Neural cell (in vitro differentiated cells): ENCODE measurements around the gene CACNA1H. TPM values are rescaled to one million over a fixed set of nuclear protein-coding genes. Genes with fewer than 3 reads are reported as not detected.

Source experiments
- H2AFZ ChIP-seq: fragments of 200-600, 300-800 bp; sonication (generic), shearing (Covaris generic); 2 replicates; pipeline ENCODE4 v1.6.0; 2014; ENCODE audit warnings: low read depth, mild to moderate bottlenecking, antibody characterized with exemption, low read length, moderate library complexity
- H3F3A ChIP-seq: fragments of 200-600 bp; shearing (Covaris generic); 2 replicates; pipeline ENCODE4 v1.6.1; 2016; ENCODE audit warnings: mild to moderate bottlenecking, moderate library complexity, mixed read lengths, antibody characterized with exemption, low read length; ENCODE audit not compliant: insufficient read depth, poor library complexity, severe bottlenecking
- H3K27ac ChIP-seq: fragments of 200-600, 300-800 bp; sonication (generic), shearing (Covaris generic); 2 replicates; pipeline ENCODE4 v1.5.1; 2014; ENCODE audit warnings: mild to moderate bottlenecking, low read length, moderate library complexity
- H3K27me3 ChIP-seq: fragments of 300-800, 200-600 bp; sonication (generic), shearing (Covaris generic); 2 replicates; pipeline ENCODE4 v1.6.0; 2014; ENCODE audit warnings: mild to moderate bottlenecking, low read depth, low read length, moderate library complexity; ENCODE audit not compliant: insufficient read depth
- H3K36me3 ChIP-seq: fragments of 300-800, 200-600 bp; sonication (generic), shearing (Covaris generic); 2 replicates; pipeline ENCODE4 v1.5.1; 2014; ENCODE audit warnings: mild to moderate bottlenecking, antibody characterized with exemption, low read length, moderate library complexity; ENCODE audit not compliant: insufficient read depth
- H3K4me2 ChIP-seq: fragments of 300-800, 200-600 bp; sonication (generic), shearing (Covaris generic); 2 replicates; pipeline ENCODE4 v1.6.0; 2014; ENCODE audit warnings: mild to moderate bottlenecking, low read length
- H3K4me3 ChIP-seq: fragments of 300-800, 200-600 bp; sonication (generic), shearing (Covaris generic); 2 replicates; pipeline ENCODE4 v1.5.1; 2014; ENCODE audit warnings: mild to moderate bottlenecking, low read length, moderate library complexity
- H3K79me2 ChIP-seq: fragments of 200-600 bp; shearing (Covaris generic); replicated peaks from 2 replicates; pipeline ENCODE4 v1.6.0; 2014; ENCODE audit warnings: mild to moderate bottlenecking, low read length, moderate library complexity; ENCODE audit not compliant: insufficient read depth
- H3K9ac ChIP-seq: fragments of 300-800, 200-600 bp; sonication (generic), shearing (Covaris generic); 2 replicates; pipeline ENCODE4 v1.6.1; 2016; ENCODE audit warnings: mild to moderate bottlenecking, low read length, mixed read lengths
- H3K9me2 ChIP-seq: fragments of 200-600 bp; shearing (Covaris generic); 2 replicates; pipeline ENCODE4 v1.6.1; 2016; ENCODE audit warnings: mild to moderate bottlenecking, low read length, mixed read lengths; ENCODE audit not compliant: insufficient read depth
- H3K9me3 ChIP-seq: fragments of 200-600, 300-800 bp; sonication (generic), shearing (Covaris generic); 2 replicates; pipeline ENCODE4 v1.6.1; 2016; ENCODE audit warnings: mild to moderate bottlenecking, mixed run types, low read length, moderate library complexity, mixed read lengths
- H4K20me1 ChIP-seq: fragments of 200-600 bp; shearing (Covaris generic); 2 replicates; pipeline ENCODE4 v1.6.1; 2016; ENCODE audit warnings: mild to moderate bottlenecking, mixed run types; ENCODE audit not compliant: insufficient read depth
- EZH2 ChIP-seq: fragments of 200-600, 300-800 bp; shearing (Covaris generic), sonication (generic); IDR thresholded peaks from 2 replicates; pipeline ENCODE4 v1.6.1; 2014; ENCODE audit warnings: antibody characterized with exemption, low read length, borderline replicate concordance, mild to moderate bottlenecking; ENCODE audit not compliant: insufficient read depth, poor library complexity, severe bottlenecking
- MXI1 ChIP-seq: fragments of 450-650 bp; conservative IDR thresholded peaks from 2 replicates; pipeline ENCODE4 v1.6.1; 2014; ENCODE audit warnings: antibody characterized with exemption, mild to moderate bottlenecking; ENCODE audit not compliant: poor library complexity, severe bottlenecking
- POLR2AphosphoS5 ChIP-seq: IDR thresholded peaks from 2 replicates; pipeline ENCODE4 v1.6.1; 2012
- RAD21 ChIP-seq: fragments of 450-650 bp; conservative IDR thresholded peaks from 2 replicates; pipeline ENCODE4 v1.6.1; 2014; ENCODE audit warnings: antibody characterized with exemption, mild to moderate bottlenecking, moderate library complexity
- SMC3 ChIP-seq: fragments of 450-650 bp; conservative IDR thresholded peaks from 2 replicates; pipeline ENCODE4 v1.6.1; 2014; ENCODE audit warnings: antibody characterized with exemption, mild to moderate bottlenecking, moderate library complexity; ENCODE audit not compliant: poor library complexity
- polyA plus RNA-seq: library from polyadenylated mRNA; depleted of rRNA; stranded (reverse); fragments of >200 nt; gene quantifications from 2 replicates; pipeline ENCODE4 v1.2.3, GENCODE V29; 2014
- TF ChIP-seq, protein P1 (sequence below): IDR thresholded peaks from 2 replicates; pipeline ENCODE4 v1.6.1; 2012; ENCODE audit warnings: borderline replicate concordance

The CACNA1H gene
- polyA plus RNA-seq, 1 donor from 2014 or later = 27.7 TPM

DNA sequence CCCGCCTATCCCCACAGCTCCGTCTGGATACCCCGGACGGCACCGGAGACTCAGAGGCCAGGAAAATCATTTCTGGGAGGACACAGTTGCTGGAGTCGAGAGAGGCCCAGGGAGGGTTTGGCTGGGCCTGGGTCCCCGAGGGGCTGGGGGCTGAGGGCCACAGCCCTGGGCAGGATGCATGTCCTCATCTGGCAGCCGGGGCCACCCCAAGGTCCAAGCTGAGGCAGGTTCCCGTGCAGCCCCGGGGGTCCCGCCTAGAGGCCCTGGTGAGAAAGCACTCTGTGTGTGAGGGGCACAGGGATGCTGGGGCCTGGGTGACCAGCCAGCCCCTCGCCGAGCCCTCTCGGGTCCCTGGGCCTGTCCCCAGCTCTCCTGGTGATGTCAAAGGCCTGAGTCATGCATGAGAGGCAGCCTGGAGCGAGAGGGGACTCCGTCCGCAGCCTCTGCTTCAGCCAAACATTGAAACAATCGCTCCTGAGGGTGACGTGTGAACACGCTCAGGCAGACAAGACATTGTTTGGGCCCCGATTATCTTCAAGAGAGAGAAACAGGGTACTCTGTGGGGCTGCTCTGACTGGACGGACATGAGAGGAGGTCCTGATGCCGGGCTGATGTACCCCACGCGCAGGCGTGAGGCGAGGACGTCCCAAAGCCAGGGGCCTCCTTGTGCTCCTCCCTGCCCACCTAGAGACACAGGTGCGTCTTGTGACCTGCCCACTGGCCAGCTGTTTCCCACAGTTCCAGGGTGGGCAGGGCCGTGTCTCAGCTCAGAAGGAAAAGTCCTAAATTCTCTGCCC is 31.1 kb upstream of the CACNA1H start:
- H3K9me2 ChIP-seq = no peaks in the 10 kb centered on the region
- H3K9me3 ChIP-seq = no peaks in the 10 kb centered on the region
- H3K79me2 ChIP-seq = no peaks in the 10 kb centered on the region
- H3K4me2 ChIP-seq = no peak overlapping the region
- H3F3A ChIP-seq = no peaks in the 10 kb centered on the region
- H3K4me3 ChIP-seq = no peak overlapping the region
- no peaks in the 10 kb centered on the region for H4K20me1 ChIP-seq
- H3K9ac ChIP-seq = no peak overlapping the region
- no peaks in the 10 kb centered on the region for H3K27me3 ChIP-seq
- no peak overlapping the region for H2AFZ ChIP-seq
- no peak for TF ChIP-seq SMC3
- no peak for TF ChIP-seq RAD21
- TF ChIP-seq, protein P1, sequence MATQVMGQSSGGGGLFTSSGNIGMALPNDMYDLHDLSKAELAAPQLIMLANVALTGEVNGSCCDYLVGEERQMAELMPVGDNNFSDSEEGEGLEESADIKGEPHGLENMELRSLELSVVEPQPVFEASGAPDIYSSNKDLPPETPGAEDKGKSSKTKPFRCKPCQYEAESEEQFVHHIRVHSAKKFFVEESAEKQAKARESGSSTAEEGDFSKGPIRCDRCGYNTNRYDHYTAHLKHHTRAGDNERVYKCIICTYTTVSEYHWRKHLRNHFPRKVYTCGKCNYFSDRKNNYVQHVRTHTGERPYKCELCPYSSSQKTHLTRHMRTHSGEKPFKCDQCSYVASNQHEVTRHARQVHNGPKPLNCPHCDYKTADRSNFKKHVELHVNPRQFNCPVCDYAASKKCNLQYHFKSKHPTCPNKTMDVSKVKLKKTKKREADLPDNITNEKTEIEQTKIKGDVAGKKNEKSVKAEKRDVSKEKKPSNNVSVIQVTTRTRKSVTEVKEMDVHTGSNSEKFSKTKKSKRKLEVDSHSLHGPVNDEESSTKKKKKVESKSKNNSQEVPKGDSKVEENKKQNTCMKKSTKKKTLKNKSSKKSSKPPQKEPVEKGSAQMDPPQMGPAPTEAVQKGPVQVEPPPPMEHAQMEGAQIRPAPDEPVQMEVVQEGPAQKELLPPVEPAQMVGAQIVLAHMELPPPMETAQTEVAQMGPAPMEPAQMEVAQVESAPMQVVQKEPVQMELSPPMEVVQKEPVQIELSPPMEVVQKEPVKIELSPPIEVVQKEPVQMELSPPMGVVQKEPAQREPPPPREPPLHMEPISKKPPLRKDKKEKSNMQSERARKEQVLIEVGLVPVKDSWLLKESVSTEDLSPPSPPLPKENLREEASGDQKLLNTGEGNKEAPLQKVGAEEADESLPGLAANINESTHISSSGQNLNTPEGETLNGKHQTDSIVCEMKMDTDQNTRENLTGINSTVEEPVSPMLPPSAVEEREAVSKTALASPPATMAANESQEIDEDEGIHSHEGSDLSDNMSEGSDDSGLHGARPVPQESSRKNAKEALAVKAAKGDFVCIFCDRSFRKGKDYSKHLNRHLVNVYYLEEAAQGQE = no peak
- H3K27ac ChIP-seq = no peak overlapping the region
- H3K36me3 ChIP-seq = no peaks in the 10 kb centered on the region

DNA sequence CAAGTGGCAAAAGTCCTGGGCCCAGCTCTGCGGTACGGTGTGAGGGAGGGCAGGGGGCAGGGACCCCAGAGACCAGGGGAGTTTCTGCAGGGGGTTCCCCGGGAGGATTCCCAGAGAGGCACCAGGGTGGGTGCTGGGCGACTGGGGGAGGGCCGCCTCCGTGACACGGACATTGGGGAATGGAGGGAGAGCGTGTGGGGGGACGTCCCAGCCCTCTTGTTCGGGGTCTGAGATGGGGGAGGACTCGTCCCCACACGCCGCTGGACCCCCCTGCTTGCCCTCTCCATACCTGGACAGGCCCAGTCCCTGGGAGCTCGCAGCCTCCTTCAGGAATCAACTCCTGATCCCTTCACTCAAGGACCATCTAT is 30.5 kb upstream of the CACNA1H start:
- Histone ChIP-seq H3K27me3 (no peaks in the 10 kb centered on the region), H2AFZ (no peak overlapping the region), H4K20me1 (no peaks in the 10 kb centered on the region), H3K9me2 (no peaks in the 10 kb centered on the region), H3K4me2 (no peak overlapping the region), H3K36me3 (no peaks in the 10 kb centered on the region), H3K9ac (no peak overlapping the region), H3K79me2 (no peaks in the 10 kb centered on the region), H3K9me3 (no peaks in the 10 kb centered on the region), H3K4me3 (no peak overlapping the region), H3F3A (no peaks in the 10 kb centered on the region), H3K27ac (no peak overlapping the region)
- no peak for TF ChIP-seq SMC3
- TF ChIP-seq, protein P1 = no peak
- no peak for TF ChIP-seq RAD21
- TF ChIP-seq POLR2AphosphoS5 = no peak

DNA sequence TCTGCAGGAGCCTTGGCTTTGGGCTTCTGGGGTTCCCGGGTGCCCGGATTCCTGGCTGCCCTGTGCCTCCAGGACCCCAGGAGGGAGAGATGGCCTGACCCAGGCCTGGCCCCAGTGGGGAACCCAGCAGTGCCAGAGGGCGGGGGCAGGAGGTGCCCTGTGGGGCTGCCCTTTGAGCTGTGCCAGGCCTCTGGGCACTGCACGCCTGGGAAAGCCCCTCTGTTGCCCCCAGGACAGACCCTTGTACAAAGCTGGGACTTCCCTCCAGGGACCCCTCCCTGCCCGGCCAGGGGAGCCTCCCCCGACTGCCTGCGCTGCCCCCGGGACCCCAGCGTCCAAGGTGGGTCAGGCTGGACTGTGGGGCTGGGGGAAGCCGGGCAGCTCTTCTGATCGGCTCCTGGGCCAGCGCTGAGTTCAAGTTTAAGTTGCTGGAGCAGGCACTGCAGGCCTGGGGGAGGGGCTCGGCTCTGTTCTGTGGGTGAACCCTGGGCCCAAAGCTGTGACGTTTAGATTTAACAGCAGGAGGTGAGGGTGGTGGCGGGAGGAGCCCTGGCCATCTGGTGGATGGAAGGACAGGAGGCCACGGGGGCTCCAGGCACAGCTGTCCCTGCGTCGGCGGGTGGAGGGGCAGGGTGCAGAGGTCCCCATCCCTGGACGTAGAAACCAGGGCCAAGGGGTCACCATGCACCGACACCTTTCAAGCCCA is 29.2 kb upstream of the CACNA1H start:
- Histone ChIP-seq H3K36me3 (no peaks in the 10 kb centered on the region), H3K79me2 (no peaks in the 10 kb centered on the region), H3K4me2 (no peak overlapping the region), H3K4me3 (no peak overlapping the region), H3K9ac (no peak overlapping the region), H3K9me2 (no peaks in the 10 kb centered on the region), H3F3A (no peaks in the 10 kb centered on the region), H4K20me1 (no peaks in the 10 kb centered on the region), H3K27ac (no peak overlapping the region), H3K27me3 (no peaks in the 10 kb centered on the region), H2AFZ (no peak overlapping the region), H3K9me3 (no peaks in the 10 kb centered on the region)
- no peak for TF ChIP-seq POLR2AphosphoS5
- TF ChIP-seq RAD21 = no peak
- TF ChIP-seq, protein P1 = no peak
- no peak for TF ChIP-seq SMC3
- TF ChIP-seq MXI1 = no peak
- TF ChIP-seq EZH2 = no peak
